ENCODE data around the gene JAK3. TPM values are rescaled to one million over a fixed set of nuclear protein-coding genes. Genes with fewer than 3 reads are reported as not detected.
A peak's percentile ranks its signal among the peaks of the same experiment; 100 is the strongest.

Gene JAK3
- total and polyA plus RNA-seq, 2 of the 13 experiments (the other 11 are each of a cell fraction or from before 2014, with no cell fraction given): 3.4 to 18.6 TPM

DNA sequence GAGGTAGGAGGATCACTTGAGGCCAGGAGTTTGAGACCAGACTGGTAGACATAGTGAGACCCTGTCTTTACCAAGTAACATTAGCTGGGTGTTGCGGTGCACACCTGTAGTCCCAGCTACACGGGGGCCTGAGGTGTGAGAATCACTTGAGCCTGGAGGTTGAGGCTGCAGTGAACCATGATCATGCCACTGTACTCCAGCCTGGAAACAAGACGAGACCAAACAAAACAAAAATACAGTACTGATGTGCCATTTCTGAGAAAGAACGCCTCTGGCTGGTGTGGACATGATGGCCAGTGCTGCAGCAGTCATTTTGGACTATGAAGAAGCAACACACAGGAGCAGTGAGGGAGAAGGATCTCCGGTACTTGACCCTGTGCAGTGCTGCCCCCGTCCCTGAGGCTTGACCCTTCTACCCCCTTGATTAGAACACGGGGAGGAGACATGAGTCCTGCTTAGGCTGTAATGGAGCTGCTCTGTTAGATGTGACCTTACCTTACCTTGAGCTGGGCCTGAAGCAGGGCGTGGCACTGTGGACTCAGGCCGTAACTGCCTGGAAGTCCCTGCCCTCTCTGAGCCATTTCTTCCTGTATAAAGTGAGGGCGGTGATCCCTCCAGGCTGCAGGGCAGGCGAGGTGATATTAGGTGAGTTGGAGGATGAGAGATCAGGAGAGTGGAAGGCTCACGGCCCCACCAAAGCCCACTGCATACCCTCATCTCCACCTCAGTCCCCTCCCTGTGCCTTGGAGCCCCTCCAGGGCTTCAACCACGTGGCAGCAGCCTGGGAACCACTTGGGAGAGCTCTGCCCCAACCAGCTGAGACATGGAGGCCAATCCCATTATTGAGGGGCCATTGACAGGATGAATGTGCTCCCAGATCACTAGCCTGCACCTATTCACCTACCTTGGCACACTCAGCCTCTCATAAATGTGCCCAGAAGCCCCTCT, 17.9 kb upstream of the JAK3 start (continued):
- no peak for TF ChIP-seq SMAD1 (CRISPR knock-in tag; IDR thresholded peaks at IDR 0.05; ENCODE audit: borderline replicate concordance, low read depth)
- TF ChIP-seq ELF3 (CRISPR knock-in tag; IDR thresholded peaks at IDR 0.05): 0 out of 2 replicates have a peak, but pooled peaks have one; percentile 4
- TF ChIP-seq ZNF879 (CRISPR knock-in tag; IDR thresholded peaks at IDR 0.05): no peak
- TF ChIP-seq, protein P1, sequence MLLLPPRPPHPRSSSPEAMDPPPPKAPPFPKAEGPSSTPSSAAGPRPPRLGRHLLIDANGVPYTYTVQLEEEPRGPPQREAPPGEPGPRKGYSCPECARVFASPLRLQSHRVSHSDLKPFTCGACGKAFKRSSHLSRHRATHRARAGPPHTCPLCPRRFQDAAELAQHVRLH (CRISPR knock-in tag; IDR thresholded peaks at IDR 0.05; ENCODE audit: borderline replicate concordance, low read depth): no peak
- no peak for TF ChIP-seq ZNF749 (CRISPR knock-in tag; IDR thresholded peaks at IDR 0.05; ENCODE audit: borderline replicate concordance)
- TF ChIP-seq CHCHD3 (CRISPR knock-in tag; IDR thresholded peaks at IDR 0.05): no peak
- no peak for TF ChIP-seq AHR (CRISPR knock-in tag; IDR thresholded peaks at IDR 0.05)
- no peak for TF ChIP-seq PAX8 (CRISPR knock-in tag; IDR thresholded peaks at IDR 0.05; ENCODE audit: borderline replicate concordance)
- TF ChIP-seq SP2 (CRISPR knock-in tag; IDR thresholded peaks at IDR 0.05): no peak
- TF ChIP-seq, protein P2, sequence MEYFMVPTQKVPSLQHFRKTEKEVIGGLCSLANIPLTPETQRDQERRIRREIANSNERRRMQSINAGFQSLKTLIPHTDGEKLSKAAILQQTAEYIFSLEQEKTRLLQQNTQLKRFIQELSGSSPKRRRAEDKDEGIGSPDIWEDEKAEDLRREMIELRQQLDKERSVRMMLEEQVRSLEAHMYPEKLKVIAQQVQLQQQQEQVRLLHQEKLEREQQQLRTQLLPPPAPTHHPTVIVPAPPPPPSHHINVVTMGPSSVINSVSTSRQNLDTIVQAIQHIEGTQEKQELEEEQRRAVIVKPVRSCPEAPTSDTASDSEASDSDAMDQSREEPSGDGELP (IDR thresholded peaks at IDR 0.05; ENCODE audit: borderline replicate concordance, low read depth): no peak
- TF ChIP-seq ZNF766 (CRISPR knock-in tag; IDR thresholded peaks at IDR 0.05; ENCODE audit: borderline replicate concordance): no peak
- TF ChIP-seq, protein P3, sequence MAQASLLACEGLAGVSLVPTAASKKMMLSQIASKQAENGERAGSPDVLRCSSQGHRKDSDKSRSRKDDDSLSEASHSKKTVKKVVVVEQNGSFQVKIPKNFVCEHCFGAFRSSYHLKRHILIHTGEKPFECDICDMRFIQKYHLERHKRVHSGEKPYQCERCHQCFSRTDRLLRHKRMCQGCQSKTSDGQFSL (CRISPR knock-in tag; IDR thresholded peaks at IDR 0.05): no peak; the same call in 1 of the 2 replicates
- no peak for TF ChIP-seq ZNF788 (CRISPR knock-in tag; IDR thresholded peaks at IDR 0.05; ENCODE audit: borderline replicate concordance)
- 0 out of 2 replicates have a peak, but pooled peaks have one; percentile 41 for TF ChIP-seq MBD4 (IDR thresholded peaks at IDR 0.05; ENCODE audit: borderline replicate concordance, low read length)
- TF ChIP-seq MZF1 (CRISPR knock-in tag; IDR thresholded peaks at IDR 0.05; ENCODE audit: borderline replicate concordance): no peak
- peak; percentile 80 for TF ChIP-seq AGO1 (IDR thresholded peaks at IDR 0.05; ENCODE audit: low read depth, low read length, poor library complexity, severe bottlenecking)
- TF ChIP-seq ZNF253 (CRISPR knock-in tag; IDR thresholded peaks at IDR 0.05; ENCODE audit: borderline replicate concordance): no peak
- TF ChIP-seq, protein P4, sequence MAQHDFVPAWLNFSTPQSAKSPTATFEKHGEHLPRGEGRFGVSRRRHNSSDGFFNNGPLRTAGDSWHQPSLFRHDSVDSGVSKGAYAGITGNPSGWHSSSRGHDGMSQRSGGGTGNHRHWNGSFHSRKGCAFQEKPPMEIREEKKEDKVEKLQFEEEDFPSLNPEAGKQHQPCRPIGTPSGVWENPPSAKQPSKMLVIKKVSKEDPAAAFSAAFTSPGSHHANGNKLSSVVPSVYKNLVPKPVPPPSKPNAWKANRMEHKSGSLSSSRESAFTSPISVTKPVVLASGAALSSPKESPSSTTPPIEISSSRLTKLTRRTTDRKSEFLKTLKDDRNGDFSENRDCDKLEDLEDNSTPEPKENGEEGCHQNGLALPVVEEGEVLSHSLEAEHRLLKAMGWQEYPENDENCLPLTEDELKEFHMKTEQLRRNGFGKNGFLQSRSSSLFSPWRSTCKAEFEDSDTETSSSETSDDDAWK (CRISPR knock-in tag; IDR thresholded peaks at IDR 0.05): no peak
- TF ChIP-seq ZNF644 (CRISPR knock-in tag; IDR thresholded peaks at IDR 0.05; ENCODE audit: low read depth): no peak
- TF ChIP-seq ARNT (IDR thresholded peaks at IDR 0.05): no peak
- TF ChIP-seq, protein P5, sequence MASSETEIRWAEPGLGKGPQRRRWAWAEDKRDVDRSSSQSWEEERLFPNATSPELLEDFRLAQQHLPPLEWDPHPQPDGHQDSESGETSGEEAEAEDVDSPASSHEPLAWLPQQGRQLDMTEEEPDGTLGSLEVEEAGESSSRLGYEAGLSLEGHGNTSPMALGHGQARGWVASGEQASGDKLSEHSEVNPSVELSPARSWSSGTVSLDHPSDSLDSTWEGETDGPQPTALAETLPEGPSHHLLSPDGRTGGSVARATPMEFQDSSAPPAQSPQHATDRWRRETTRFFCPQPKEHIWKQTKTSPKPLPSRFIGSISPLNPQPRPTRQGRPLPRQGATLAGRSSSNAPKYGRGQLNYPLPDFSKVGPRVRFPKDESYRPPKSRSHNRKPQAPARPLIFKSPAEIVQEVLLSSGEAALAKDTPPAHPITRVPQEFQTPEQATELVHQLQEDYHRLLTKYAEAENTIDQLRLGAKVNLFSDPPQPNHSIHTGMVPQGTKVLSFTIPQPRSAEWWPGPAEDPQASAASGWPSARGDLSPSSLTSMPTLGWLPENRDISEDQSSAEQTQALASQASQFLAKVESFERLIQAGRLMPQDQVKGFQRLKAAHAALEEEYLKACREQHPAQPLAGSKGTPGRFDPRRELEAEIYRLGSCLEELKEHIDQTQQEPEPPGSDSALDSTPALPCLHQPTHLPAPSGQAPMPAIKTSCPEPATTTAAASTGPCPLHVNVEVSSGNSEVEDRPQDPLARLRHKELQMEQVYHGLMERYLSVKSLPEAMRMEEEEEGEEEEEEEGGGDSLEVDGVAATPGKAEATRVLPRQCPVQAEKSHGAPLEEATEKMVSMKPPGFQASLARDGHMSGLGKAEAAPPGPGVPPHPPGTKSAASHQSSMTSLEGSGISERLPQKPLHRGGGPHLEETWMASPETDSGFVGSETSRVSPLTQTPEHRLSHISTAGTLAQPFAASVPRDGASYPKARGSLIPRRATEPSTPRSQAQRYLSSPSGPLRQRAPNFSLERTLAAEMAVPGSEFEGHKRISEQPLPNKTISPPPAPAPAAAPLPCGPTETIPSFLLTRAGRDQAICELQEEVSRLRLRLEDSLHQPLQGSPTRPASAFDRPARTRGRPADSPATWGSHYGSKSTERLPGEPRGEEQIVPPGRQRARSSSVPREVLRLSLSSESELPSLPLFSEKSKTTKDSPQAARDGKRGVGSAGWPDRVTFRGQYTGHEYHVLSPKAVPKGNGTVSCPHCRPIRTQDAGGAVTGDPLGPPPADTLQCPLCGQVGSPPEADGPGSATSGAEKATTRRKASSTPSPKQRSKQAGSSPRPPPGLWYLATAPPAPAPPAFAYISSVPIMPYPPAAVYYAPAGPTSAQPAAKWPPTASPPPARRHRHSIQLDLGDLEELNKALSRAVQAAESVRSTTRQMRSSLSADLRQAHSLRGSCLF (CRISPR knock-in tag; IDR thresholded peaks at IDR 0.05; ENCODE audit: borderline replicate concordance): no peak
- TF ChIP-seq ZNF138 (CRISPR knock-in tag; IDR thresholded peaks at IDR 0.05; ENCODE audit: low read depth): no peak
